ENCODE results near the gene PTCH2. TPM values are rescaled to one million over a fixed set of nuclear protein-coding genes. Genes with fewer than 3 reads are reported as not detected.
A peak's percentile ranks its signal among the peaks of the same experiment; 100 is the strongest.

PTCH2 gene
- total and polyA plus RNA-seq, 2 of the 13 experiments (the other 11 are each of a cell fraction or from before 2014, with no cell fraction given): 0.60 to 1.5 TPM

DNA sequence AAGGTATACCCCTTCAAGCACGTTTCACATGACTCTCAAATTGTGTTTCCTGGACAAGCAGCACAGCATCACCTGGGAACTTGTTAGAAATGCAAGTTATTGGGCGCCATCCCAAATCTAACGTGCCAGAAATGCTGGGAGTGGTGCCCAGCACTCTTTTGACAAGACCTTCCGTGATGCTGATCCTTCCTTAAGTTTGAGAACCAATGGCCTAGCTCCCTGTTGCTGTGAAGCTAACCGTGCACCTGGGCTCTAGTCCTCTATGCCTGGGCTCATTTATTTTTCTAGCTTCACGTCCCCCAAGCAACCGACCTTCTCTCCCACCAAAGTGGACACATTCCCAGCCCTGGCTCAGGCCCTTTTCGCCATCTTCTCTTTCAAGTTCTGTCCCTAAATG, 59.4 kb downstream of the PTCH2 start (continued):
- TF ChIP-seq BCLAF1 (IDR thresholded peaks at IDR 0.05): no peak
- no peak for TF ChIP-seq MTF2 (CRISPR knock-in tag; IDR thresholded peaks at IDR 0.05; ENCODE audit: borderline replicate concordance)
- no peak for TF ChIP-seq ZFP36L2 (CRISPR knock-in tag; IDR thresholded peaks at IDR 0.05)
- TF ChIP-seq ZMYM3 (CRISPR knock-in tag; IDR thresholded peaks at IDR 0.05): no peak
- TF ChIP-seq SAFB2 (CRISPR knock-in tag; IDR thresholded peaks at IDR 0.05; ENCODE audit: borderline replicate concordance, low read depth): no peak
- 0 out of 2 replicates have a peak, but pooled peaks have one; percentile 29 for TF ChIP-seq ZSCAN12 (CRISPR knock-in tag; IDR thresholded peaks at IDR 0.05)
- 0 out of 2 replicates have a peak, but pooled peaks have one; percentile 9 for TF ChIP-seq ISL2 (CRISPR knock-in tag; IDR thresholded peaks at IDR 0.05)
- TF ChIP-seq, protein P1, sequence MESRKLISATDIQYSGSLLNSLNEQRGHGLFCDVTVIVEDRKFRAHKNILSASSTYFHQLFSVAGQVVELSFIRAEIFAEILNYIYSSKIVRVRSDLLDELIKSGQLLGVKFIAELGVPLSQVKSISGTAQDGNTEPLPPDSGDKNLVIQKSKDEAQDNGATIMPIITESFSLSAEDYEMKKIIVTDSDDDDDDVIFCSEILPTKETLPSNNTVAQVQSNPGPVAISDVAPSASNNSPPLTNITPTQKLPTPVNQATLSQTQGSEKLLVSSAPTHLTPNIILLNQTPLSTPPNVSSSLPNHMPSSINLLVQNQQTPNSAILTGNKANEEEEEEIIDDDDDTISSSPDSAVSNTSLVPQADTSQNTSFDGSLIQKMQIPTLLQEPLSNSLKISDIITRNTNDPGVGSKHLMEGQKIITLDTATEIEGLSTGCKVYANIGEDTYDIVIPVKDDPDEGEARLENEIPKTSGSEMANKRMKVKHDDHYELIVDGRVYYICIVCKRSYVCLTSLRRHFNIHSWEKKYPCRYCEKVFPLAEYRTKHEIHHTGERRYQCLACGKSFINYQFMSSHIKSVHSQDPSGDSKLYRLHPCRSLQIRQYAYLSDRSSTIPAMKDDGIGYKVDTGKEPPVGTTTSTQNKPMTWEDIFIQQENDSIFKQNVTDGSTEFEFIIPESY (CRISPR knock-in tag; IDR thresholded peaks at IDR 0.05): 0 out of 2 replicates have a peak, but pooled peaks have one; percentile 1
- no peak for TF ChIP-seq HDAC6 (IDR thresholded peaks at IDR 0.05; ENCODE audit: low read depth, low read length)
- TF ChIP-seq REL (CRISPR knock-in tag; conservative IDR thresholded peaks at IDR 0.05): no peak
- TF ChIP-seq BRF2 (CRISPR knock-in tag; IDR thresholded peaks at IDR 0.05): no peak
- 0 out of 2 replicates have a peak, but pooled peaks have one; percentile 6 for TF ChIP-seq ZNF629 (CRISPR knock-in tag; conservative IDR thresholded peaks at IDR 0.05)
- TF ChIP-seq ZNF777 (CRISPR knock-in tag; IDR thresholded peaks at IDR 0.05): peak; percentile 32; the same call in 1 of the 2 replicates
- TF ChIP-seq KMT2B (CRISPR knock-in tag; IDR thresholded peaks at IDR 0.05): no peak
- no peak for TF ChIP-seq FOXA3 (CRISPR knock-in tag; IDR thresholded peaks at IDR 0.05)
- TF ChIP-seq ZNF773 (CRISPR knock-in tag; IDR thresholded peaks at IDR 0.05; ENCODE audit: borderline replicate concordance): no peak
- TF ChIP-seq ATRX (CRISPR knock-in tag; IDR thresholded peaks at IDR 0.05; ENCODE audit: borderline replicate concordance): no peak
- TF ChIP-seq PCBP1 (IDR thresholded peaks at IDR 0.05; ENCODE audit: borderline replicate concordance, low read depth, low read length): no peak
- no peak for TF ChIP-seq GTF3A (CRISPR knock-in tag; conservative IDR thresholded peaks at IDR 0.05)
- TF ChIP-seq ZNF737 (CRISPR knock-in tag; IDR thresholded peaks at IDR 0.05; ENCODE audit: borderline replicate concordance): no peak
- TF ChIP-seq KLF15 (CRISPR knock-in tag; IDR thresholded peaks at IDR 0.05; ENCODE audit: borderline replicate concordance): no peak
- TF ChIP-seq TCF7L2 (IDR thresholded peaks at IDR 0.05; ENCODE audit: low read depth, low read length): no peak
- TF ChIP-seq, protein P2, sequence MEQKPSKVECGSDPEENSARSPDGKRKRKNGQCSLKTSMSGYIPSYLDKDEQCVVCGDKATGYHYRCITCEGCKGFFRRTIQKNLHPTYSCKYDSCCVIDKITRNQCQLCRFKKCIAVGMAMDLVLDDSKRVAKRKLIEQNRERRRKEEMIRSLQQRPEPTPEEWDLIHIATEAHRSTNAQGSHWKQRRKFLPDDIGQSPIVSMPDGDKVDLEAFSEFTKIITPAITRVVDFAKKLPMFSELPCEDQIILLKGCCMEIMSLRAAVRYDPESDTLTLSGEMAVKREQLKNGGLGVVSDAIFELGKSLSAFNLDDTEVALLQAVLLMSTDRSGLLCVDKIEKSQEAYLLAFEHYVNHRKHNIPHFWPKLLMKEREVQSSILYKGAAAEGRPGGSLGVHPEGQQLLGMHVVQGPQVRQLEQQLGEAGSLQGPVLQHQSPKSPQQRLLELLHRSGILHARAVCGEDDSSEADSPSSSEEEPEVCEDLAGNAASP (CRISPR knock-in tag; IDR thresholded peaks at IDR 0.05; ENCODE audit: borderline replicate concordance): no peak
- no peak for TF ChIP-seq HDAC1 (CRISPR knock-in tag; IDR thresholded peaks at IDR 0.05)
- TF ChIP-seq ZFP41 (CRISPR knock-in tag; IDR thresholded peaks at IDR 0.05; ENCODE audit: borderline replicate concordance): no peak
- TF ChIP-seq RAD21 (CRISPR knock-in tag; IDR thresholded peaks at IDR 0.05): no peak

All from HepG2 (cell line).